Measurements from ENCODE around the gene FANCI.

The FANCI gene

GRCh38 chr15:89225588-89225987, 18.2 kb upstream of the FANCI start (continued):
- TF ChIP-seq ZBTB49 (tag by site-specific recombination; IDR thresholded peaks at IDR 0.05; ENCODE audit: low read depth) (no peak), ZNF776 (tag by site-specific recombination; IDR thresholded peaks at IDR 0.05; ENCODE audit: borderline replicate concordance) (no peak), ZNF596 (tag by site-specific recombination; IDR thresholded peaks at IDR 0.05) (no peak), ZNF19 (tag by site-specific recombination; IDR thresholded peaks at IDR 0.05; ENCODE audit: low read depth) (no peak), EGR2 (tag by site-specific recombination; IDR thresholded peaks at IDR 0.05; ENCODE audit: low read depth) (no peak), ZNF292 (tag by site-specific recombination; IDR thresholded peaks at IDR 0.05; ENCODE audit: borderline replicate concordance, low read depth) (no peak), ZNF514 (tag by site-specific recombination; IDR thresholded peaks at IDR 0.05) (no peak), ZNF221 (tag by site-specific recombination; IDR thresholded peaks at IDR 0.05; ENCODE audit: borderline replicate concordance) (no peak), SALL2 (tag by site-specific recombination; IDR thresholded peaks at IDR 0.05; ENCODE audit: borderline replicate concordance) (no peak), HOXD13 (CRISPR knock-in tag; IDR thresholded peaks at IDR 0.05; ENCODE audit: borderline replicate concordance) (no peak), ZNF704 (tag by site-specific recombination; IDR thresholded peaks at IDR 0.05) (no peak), SP7 (tag by site-specific recombination; IDR thresholded peaks at IDR 0.05) (no peak), TRIM28 (IDR thresholded peaks at IDR 0.05; ENCODE audit: borderline replicate concordance, low read length) (no peak), KLF16 (tag by site-specific recombination; IDR thresholded peaks at IDR 0.05) (no peak), ZNF266 (tag by site-specific recombination; IDR thresholded peaks at IDR 0.05; ENCODE audit: low read depth) (no peak), GLI4 (tag by site-specific recombination; IDR thresholded peaks at IDR 0.05) (no peak), ZNF544 (tag by site-specific recombination; IDR thresholded peaks at IDR 0.05) (no peak), ZNF341 (tag by site-specific recombination; IDR thresholded peaks at IDR 0.05; ENCODE audit: low read depth) (no peak), ZNF664 (tag by site-specific recombination; IDR thresholded peaks at IDR 0.05) (no peak), ZNF449 (tag by site-specific recombination; IDR thresholded peaks at IDR 0.05) (no peak), OVOL3 (tag by site-specific recombination; IDR thresholded peaks at IDR 0.05) (no peak), RBAK (tag by site-specific recombination; IDR thresholded peaks at IDR 0.05) (no peak), ZNF324 (tag by site-specific recombination; IDR thresholded peaks at IDR 0.05) (no peak), IKZF3 (tag by site-specific recombination; IDR thresholded peaks at IDR 0.05) (no peak), SCRT1 (tag by site-specific recombination; IDR thresholded peaks at IDR 0.05; ENCODE audit: borderline replicate concordance) (no peak), ZNF677 (tag by site-specific recombination; IDR thresholded peaks at IDR 0.05) (no peak), ZNF600 (tag by site-specific recombination; IDR thresholded peaks at IDR 0.05) (no peak), ZNF211 (tag by site-specific recombination; IDR thresholded peaks at IDR 0.05; ENCODE audit: low read depth) (no peak), ZNF140 (tag by site-specific recombination; IDR thresholded peaks at IDR 0.05) (peak; percentile 55; the same call in 1 of the 2 replicates), ZNF174 (tag by site-specific recombination; IDR thresholded peaks at IDR 0.05) (no peak)
- TF ChIP-seq, protein P1, sequence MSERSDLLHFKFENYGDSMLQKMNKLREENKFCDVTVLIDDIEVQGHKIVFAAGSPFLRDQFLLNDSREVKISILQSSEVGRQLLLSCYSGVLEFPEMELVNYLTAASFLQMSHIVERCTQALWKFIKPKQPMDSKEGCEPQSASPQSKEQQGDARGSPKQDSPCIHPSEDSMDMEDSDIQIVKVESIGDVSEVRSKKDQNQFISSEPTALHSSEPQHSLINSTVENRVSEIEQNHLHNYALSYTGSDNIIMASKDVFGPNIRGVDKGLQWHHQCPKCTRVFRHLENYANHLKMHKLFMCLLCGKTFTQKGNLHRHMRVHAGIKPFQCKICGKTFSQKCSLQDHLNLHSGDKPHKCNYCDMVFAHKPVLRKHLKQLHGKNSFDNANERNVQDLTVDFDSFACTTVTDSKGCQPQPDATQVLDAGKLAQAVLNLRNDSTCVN (tag by site-specific recombination; optimal IDR thresholded peaks at IDR 0.05): no peak
- TF ChIP-seq, protein P2, sequence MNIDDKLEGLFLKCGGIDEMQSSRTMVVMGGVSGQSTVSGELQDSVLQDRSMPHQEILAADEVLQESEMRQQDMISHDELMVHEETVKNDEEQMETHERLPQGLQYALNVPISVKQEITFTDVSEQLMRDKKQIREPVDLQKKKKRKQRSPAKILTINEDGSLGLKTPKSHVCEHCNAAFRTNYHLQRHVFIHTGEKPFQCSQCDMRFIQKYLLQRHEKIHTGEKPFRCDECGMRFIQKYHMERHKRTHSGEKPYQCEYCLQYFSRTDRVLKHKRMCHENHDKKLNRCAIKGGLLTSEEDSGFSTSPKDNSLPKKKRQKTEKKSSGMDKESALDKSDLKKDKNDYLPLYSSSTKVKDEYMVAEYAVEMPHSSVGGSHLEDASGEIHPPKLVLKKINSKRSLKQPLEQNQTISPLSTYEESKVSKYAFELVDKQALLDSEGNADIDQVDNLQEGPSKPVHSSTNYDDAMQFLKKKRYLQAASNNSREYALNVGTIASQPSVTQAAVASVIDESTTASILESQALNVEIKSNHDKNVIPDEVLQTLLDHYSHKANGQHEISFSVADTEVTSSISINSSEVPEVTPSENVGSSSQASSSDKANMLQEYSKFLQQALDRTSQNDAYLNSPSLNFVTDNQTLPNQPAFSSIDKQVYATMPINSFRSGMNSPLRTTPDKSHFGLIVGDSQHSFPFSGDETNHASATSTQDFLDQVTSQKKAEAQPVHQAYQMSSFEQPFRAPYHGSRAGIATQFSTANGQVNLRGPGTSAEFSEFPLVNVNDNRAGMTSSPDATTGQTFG (tag by site-specific recombination; IDR thresholded peaks at IDR 0.05; ENCODE audit: borderline replicate concordance): no peak
- TF ChIP-seq, protein P3, sequence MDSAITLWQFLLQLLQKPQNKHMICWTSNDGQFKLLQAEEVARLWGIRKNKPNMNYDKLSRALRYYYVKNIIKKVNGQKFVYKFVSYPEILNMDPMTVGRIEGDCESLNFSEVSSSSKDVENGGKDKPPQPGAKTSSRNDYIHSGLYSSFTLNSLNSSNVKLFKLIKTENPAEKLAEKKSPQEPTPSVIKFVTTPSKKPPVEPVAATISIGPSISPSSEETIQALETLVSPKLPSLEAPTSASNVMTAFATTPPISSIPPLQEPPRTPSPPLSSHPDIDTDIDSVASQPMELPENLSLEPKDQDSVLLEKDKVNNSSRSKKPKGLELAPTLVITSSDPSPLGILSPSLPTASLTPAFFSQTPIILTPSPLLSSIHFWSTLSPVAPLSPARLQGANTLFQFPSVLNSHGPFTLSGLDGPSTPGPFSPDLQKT (IDR thresholded peaks at IDR 0.05; ENCODE audit: borderline replicate concordance, low read depth, low read length): no peak

All from HEK293 (cell line).